Ectodermal cell (in vitro differentiated cells): ENCODE results near the gene UNC5B.

Source experiments
- H3K27ac ChIP-seq: 2 replicates; pipeline ENCODE4 v1.7.0; 2013; ENCODE audit warnings: mild to moderate bottlenecking, low read depth, low read length; ENCODE audit not compliant: insufficient read depth, poor library complexity, severe bottlenecking
- H3K27me3 ChIP-seq: 2 replicates; pipeline ENCODE4 v1.7.0; 2013; ENCODE audit warnings: mild to moderate bottlenecking, low read length; ENCODE audit not compliant: insufficient read depth, control insufficient read depth, poor library complexity, severe bottlenecking
- H3K36me3 ChIP-seq: one replicate; pipeline ENCODE4 v1.7.0; 2013; ENCODE audit warnings: low read length; ENCODE audit not compliant: control insufficient read depth, insufficient read depth
- H3K4me1 ChIP-seq: one replicate; pipeline ENCODE4 v1.7.0; 2013; ENCODE audit warnings: low read length; ENCODE audit not compliant: control insufficient read depth, insufficient read depth
- H3K4me3 ChIP-seq: 2 replicates; pipeline ENCODE4 v1.7.0; 2013; ENCODE audit warnings: low read depth, low read length, control low read depth; ENCODE audit not compliant: insufficient read depth
- H3K9me3 ChIP-seq: 2 replicates; pipeline ENCODE4 v1.7.0; 2013; ENCODE audit warnings: mild to moderate bottlenecking, low read length, moderate library complexity; ENCODE audit not compliant: control insufficient read depth
- WGBS, 2 experiments: methylation state at CpG; one replicate each; pipeline ENCODE4 v1.1.7; 2013; ENCODE audit warnings: missing lambda C conversion rate in 2 of 2; 5-methylcytosine and 5-hydroxymethylcytosine counted together

UNC5B gene

DNA sequence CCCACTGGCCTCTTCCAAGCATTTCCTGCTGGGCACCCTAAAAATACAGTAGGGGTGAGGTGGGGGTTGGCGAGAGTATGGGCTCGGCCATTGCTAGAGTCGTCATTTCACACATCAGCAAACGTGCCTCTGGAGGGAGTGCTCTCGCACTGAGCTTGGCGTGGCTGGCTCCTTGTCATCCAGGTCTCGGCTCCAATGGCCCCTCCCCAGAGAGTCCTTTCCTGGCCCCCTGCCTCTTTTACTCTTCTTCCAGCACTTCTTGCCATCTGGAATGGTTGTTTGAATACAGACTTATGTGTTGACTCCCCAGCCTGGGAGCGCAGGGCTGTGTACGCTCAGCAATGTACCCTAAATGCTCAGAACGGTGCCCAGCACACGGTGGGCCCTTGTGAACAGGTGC, 18.8 kb downstream of the UNC5B start:
- Histone ChIP-seq H3K36me3 (no peaks in the 10 kb centered on the region), H3K4me3 (no peak overlapping the region), H3K4me1 (peaks cover 30% of the 10 kb centered on the region), H3K27me3 (no peaks in the 10 kb centered on the region), H3K27ac (no peak overlapping the region), H3K9me3 (no peaks in the 10 kb centered on the region)
- 83% methylated on average over 11 of the region's 11 CpGs for WGBS, 2 experiments

DNA sequence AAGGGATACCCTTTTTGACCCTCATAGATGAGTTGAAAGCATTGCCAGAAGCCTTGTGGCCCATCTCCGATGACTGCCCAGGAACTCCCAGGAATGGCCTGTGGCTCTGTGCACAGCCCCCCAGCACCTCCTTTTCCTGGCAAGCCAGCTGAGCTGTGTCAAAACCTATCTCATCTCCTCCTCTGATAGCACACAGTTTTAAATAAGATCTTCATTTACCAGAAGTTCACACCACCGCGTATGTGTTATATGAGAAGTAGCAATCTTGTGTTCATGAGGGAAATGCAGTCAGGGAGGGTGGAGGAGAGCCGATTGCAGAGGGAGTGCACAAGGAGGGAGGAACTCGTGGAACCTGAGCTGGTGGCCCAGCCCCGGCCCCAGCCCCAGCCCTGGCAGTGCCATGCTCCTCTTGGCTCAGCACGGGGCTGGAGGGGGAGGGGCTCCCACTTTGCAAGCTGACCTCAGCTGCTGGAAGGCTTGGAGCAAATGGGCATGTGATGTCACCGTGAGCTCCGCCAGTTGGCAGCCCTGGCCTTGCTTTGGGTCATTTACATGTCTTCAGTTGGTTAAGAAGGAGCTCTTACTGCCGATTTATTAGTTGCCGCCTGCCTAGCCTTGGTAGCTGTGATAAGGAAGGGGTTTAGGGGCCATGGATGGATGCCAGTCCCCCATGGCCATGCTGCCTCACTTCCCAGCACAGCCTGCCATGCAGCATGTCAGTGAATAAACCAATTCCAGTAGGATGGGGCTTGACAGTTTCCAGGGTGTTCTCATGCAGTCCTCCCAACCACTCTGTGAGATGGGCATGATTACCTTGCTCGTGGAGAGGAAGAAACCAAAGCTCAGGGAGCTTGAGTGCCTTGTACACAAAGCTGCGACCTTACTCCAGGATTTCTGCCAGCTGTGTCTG, 20.0 kb downstream of the UNC5B start:
- 88% methylated on average over 13 of the region's 13 CpGs for WGBS, 2 experiments
- no peaks in the 10 kb centered on the region for H3K36me3 ChIP-seq
- H3K4me3 ChIP-seq, result no peak overlapping the region
- no peaks in the 10 kb centered on the region for H3K9me3 ChIP-seq
- H3K4me1 ChIP-seq, result peaks cover 39% of the 10 kb centered on the region
- no peak overlapping the region for H3K27ac ChIP-seq
- no peaks in the 10 kb centered on the region for H3K27me3 ChIP-seq

DNA sequence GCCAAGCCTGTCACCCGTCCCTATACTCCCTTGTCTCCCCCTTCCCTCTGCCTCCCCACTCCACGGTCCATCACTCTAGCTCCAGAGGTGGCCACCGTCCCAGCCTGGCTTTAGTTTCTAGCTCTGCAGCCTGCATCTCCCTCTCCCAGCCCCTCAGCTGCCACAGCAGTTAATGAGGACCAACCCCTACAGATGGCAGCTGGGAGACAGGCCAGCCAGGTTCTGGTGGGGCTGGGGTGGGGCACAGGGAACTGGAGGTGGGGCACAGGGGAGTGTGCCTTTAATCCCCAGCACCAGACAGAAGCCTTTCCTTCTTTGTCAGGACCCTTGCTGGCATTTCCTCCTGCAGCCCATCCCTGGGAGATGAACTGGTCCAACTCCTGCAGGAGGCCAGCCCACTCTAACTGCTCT, 21.1 kb downstream of the UNC5B start:
- H3K36me3 ChIP-seq, result no peaks in the 10 kb centered on the region
- no peaks in the 10 kb centered on the region for H3K9me3 ChIP-seq
- WGBS, 2 experiments, result 86 to 91% methylated on average over 3 of the region's 3 CpGs
- no peak overlapping the region for H3K4me3 ChIP-seq
- no peaks in the 10 kb centered on the region for H3K27me3 ChIP-seq
- peaks cover 39% of the 10 kb centered on the region for H3K4me1 ChIP-seq
- no peak overlapping the region for H3K27ac ChIP-seq

DNA sequence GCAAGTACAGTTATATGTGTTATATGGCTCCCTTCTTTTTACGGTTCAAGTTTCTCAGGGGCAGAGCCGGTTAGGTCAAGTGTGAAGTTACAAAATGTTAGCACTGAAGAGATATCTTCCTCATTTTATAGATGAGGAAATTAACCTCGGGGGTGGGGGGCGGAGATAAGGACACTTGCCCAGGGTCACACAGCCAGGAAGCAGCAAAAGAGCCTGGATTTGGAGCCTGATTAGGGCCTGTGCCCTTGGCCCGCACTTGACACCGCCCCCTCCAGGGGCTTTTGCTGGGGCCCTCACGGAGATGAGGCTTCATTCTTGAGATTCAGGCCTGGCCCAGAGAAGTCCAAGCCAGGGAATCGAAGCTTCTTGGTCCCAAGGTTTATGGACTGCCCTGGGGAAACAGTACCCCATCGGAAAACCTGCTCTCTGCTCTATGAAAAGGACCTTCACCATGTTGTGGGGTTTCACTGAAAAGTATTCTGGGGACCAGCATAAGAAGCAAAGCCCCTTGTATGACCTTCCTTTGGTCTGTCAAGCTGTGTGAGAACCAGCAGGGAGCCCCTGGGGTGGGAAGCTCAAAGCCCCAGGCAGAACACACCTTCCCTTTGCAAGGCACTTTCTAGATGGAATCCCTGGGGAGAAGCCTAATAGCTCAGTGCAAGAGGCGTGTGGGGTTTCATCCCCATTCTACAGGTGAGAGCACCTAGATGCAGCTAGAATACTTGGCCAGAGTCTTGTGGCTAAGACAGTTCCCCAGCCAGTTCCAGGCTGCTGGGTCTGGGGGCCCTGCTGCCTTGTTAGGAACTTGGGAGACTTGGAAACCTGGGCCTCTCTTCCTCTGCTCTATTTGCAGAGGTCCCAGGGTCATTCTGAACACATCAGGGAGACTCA, 21.9 kb downstream of the UNC5B start:
- Histone ChIP-seq H3K9me3 (no peaks in the 10 kb centered on the region), H3K4me1 (peaks cover 37% of the 10 kb centered on the region), H3K27me3 (no peaks in the 10 kb centered on the region), H3K27ac (no peak overlapping the region), H3K36me3 (no peaks in the 10 kb centered on the region), H3K4me3 (no peak overlapping the region)
- 82 to 84% methylated on average over 10 of the region's 10 CpGs for WGBS, 2 experiments

DNA sequence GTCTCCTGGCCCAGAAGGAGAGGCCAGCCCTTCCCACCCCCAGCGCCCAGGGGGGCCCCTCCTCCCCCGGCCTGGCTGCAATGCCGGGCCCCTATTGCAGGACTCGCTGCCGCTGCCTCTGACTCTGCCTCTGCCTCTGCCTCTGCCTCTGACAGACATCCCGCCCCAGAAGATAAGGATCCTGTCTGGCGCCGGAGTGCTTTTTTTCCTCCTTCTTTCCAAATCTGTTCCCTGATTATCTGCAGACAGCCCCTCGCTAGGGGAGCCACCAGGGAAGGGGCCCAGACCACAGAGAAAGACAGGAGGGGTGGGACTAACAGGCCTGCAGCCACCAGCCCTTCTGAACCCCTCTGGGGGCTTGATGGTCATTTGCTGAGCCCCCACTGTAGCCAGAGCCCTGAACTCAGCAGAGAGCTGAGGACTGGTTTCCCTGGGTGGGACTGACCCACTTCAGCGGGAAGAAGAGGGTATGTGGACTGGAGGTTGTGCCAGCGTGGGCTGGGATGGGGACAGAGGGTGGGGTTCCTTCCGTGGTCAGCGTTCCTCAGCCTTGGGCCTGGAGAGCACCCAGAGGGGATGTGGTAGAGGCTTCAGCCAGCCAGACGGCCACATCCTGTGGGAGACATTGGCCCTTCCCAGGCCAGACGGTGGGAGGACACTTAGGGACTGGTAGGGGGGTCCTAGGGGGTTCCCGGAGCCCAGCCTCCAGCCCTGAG, 22.8 kb downstream of the UNC5B start:
- Histone ChIP-seq H3K27ac (no peak overlapping the region), H3K4me1 (peaks cover 31% of the 10 kb centered on the region), H3K36me3 (no peaks in the 10 kb centered on the region), H3K27me3 (no peaks in the 10 kb centered on the region), H3K4me3 (no peak overlapping the region), H3K9me3 (no peaks in the 10 kb centered on the region)
- 69 to 71% methylated on average over 16 of the region's 16 CpGs for WGBS, 2 experiments

DNA sequence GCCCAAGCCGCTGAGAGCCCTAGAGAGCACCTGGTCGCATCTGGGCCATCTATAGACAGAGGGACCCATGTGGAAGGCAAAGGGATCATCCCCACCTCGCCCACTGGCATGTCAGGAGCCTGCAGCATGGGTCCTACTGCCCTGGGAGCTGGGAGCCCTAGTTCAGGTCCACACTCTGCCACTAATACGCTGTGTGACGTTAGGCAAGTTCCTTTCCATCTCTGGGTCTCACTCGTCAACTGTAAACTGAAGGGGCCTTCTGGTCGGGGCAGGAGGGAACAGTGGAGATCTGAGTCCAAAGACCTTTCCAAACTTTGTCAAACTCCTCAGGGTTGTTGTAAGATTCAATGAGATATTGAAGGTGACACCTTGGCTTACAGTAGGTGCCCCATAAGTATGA, 23.4 kb downstream of the UNC5B start:
- Histone ChIP-seq H3K4me3 (no peak overlapping the region), H3K4me1 (peaks cover 31% of the 10 kb centered on the region), H3K27ac (no peak overlapping the region), H3K27me3 (no peaks in the 10 kb centered on the region), H3K9me3 (no peaks in the 10 kb centered on the region), H3K36me3 (no peaks in the 10 kb centered on the region)
- WGBS, 2 experiments, result 90 to 94% methylated on average over 7 of the region's 7 CpGs

DNA sequence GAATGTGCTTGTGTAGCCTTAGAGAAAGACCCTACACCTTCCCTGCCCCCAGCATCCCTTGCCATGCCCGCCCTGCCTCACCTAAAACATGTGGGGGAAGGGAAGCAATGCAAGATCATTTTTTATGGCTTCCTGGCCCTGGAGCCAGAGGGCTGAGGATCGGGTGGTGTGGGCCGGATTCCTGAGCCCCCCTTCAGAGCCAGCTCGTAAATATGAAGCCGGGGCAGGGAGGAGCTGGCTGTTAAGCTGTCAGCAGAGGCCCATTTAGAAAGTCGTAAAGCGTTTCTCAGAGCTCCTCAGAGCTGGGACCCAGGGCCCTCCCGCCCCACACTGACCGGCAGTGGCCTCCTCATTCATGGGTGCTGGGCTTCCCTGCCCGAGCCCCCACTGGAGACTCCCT, 23.9 kb downstream of the UNC5B start:
- Histone ChIP-seq H3K36me3 (no peaks in the 10 kb centered on the region), H3K27ac (no peak overlapping the region), H3K27me3 (no peaks in the 10 kb centered on the region), H3K4me3 (no peak overlapping the region), H3K4me1 (peaks cover 31% of the 10 kb centered on the region), H3K9me3 (no peaks in the 10 kb centered on the region)
- 71% methylated on average over 10 of the region's 10 CpGs for WGBS, 2 experiments

DNA sequence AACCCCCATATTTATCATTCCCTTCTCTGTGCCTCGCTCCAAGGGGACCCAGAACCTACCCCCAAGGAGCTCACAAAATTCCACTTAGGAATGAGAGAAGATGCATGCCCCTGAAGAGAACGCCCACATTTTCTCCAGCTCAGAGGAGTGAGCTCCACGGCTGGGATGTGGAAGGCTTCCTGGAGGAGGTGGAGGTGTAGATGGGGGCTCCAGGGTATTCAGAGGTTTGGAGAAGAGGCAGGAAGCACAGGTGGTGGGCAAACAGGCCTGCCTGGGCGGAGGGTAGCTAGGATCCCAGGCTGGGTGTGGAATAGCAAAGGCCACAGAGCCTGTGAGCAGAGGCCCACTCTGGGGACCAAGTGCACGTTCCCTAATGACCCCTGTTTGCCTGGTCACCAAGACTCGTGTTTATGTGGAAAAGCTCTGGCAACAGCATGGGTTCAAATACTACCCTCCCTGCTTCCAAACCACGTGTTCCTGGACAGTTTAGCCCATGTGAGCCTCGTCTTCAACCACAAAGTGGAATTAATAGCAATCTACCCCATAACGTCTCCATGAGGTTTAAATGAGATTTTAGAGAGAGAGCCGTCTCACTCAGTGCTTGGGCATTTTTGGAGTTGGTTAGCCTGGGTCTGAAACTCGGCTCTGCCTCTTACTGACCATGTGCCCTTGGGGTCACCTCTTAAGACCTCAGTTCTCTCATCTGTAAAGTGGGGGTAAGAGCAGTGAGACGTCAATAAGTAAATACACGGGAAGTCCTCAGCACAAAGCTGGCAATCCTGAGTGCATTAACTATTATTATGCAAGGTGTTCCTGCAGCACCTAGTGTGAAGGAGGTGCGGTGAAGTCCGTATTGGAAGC, 24.7 kb downstream of the UNC5B start:
- Histone ChIP-seq H3K27ac (no peak overlapping the region), H3K4me3 (no peak overlapping the region), H3K36me3 (no peaks in the 10 kb centered on the region), H3K4me1 (peaks cover 31% of the 10 kb centered on the region), H3K27me3 (no peaks in the 10 kb centered on the region), H3K9me3 (no peaks in the 10 kb centered on the region)
- 86 to 90% methylated on average over 15 of the region's 15 CpGs for WGBS, 2 experiments

DNA sequence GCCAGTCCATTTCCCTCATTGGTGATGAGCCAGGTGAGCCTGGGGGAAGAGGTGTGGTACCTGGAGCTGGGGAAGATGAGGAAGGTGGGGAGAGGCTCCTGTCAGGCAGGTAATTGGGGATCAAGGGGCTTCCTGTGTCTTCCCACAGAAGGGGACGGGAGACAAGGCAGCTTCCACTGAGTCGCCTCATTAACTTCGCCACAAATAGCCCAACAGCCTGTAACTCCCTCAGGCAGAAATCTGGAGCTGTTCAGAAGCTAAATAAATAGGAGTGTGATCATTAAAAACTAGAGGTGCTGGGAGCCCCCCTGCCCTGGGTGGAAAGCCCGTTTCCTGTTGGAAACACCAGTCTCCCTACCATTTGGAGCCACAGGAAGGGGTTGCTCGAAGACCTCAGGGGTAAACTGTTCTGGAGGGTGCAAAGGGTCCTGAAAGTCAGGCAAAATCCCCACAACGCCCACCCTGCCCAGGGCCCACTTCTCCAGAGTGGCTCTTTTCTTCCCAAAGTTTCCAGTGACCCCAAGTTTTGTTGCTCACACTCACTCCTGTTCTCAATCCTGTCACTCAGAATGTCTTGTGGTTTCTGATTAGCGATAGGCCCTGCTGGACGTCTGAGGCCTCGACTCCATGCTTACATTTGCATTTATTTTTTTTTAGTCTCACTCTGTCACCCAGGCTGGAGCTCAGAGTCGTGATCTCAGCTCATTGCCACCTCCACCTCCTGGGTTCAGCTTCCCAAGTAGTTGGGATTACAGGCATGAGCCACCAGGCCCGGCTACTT, 25.7 kb downstream of the UNC5B start:
- Histone ChIP-seq H3K4me1 (peaks cover 29% of the 10 kb centered on the region), H3K4me3 (no peak overlapping the region), H3K27me3 (no peaks in the 10 kb centered on the region), H3K27ac (no peak overlapping the region), H3K36me3 (no peaks in the 10 kb centered on the region), H3K9me3 (no peaks in the 10 kb centered on the region)
- 88 to 91% methylated on average over 11 of the region's 11 CpGs for WGBS, 2 experiments
